HCT116 (cell line): ENCODE data around the gene SNRNP70. TPM values are rescaled to one million over a fixed set of nuclear protein-coding genes. Genes with fewer than 3 reads are reported as not detected.

Experiments used
- ATAC-seq: fragments of 200-7000 bp; cut with Tn5 transposase; 2 replicates; pipeline ENCODE4 v1.9.1; 2020; ENCODE audit warnings: mild to moderate bottlenecking, moderate library complexity
- BruUV-seq: library from RNA; stranded (reverse); fragments of 400-500 nt; replicated peaks from 2 replicates; lab custom pipeline; 2021; lab: Mats Ljungman, UMichigan
- CTCF ChIA-PET: fragments of 300-600 bp; sonication (Branson Sonifier 250); formaldehyde crosslinking; loops from one replicate; lab custom pipeline; 2021; ENCODE audit warnings: antibody characterized with exemption; lab: Charles Lee
- POLR2A ChIA-PET: fragments of 300-600, 350-600 bp; sonication (Branson Sonifier 250); formaldehyde crosslinking; loops from one replicate; lab custom pipeline; 2021; ENCODE audit warnings: antibody characterized with exemption; lab: Charles Lee
- RAD21 ChIA-PET, 2 experiments: fragments of 300-600 bp; sonication (Branson Sonifier 250); formaldehyde crosslinking; loops; one replicate each; lab custom pipeline; 2023; ENCODE audit warnings: low total read pairs in 2 of 2; ENCODE audit not compliant: uncharacterized antibody in 2 of 2, unreplicated experiment in 2 of 2, low non-redundant PET in 1 of 2; lab: Charles Lee
- DNase-seq: peaks from one replicate; pipeline ENCODE4 v3.0.0-alpha.2; 2010; ENCODE audit warnings: low read depth, low spot score
- H2AFZ ChIP-seq: fragments of 200-600 bp; shearing (Covaris generic), sonication (generic); 2 replicates; pipeline ENCODE4 v1.6.1; 2017; ENCODE audit warnings: low read depth, mixed run types, mixed read lengths, antibody characterized with exemption, low read length; ENCODE audit not compliant: poor library complexity, severe bottlenecking
- H3K27ac ChIP-seq: 2 replicates; pipeline ENCODE4 v1.5.1; 2012; ENCODE audit warnings: low read depth, low read length
- H3K27me3 ChIP-seq: fragments of 200-600 bp; sonication (generic); 2 replicates; pipeline ENCODE4 v1.6.1; 2016; ENCODE audit warnings: mixed run types, low read length, mixed read lengths; ENCODE audit not compliant: insufficient read depth
- H3K36me3 ChIP-seq, 2 experiments: fragments of 200-500 bp in 1 of 2; fragments of 200-600 bp in 1 of 2; sonication (Bioruptor generic) in 1 of 2; sonication (generic) in 1 of 2; 2 replicates each; pipeline versions ENCODE4 v1.5.1 to v1.6.1; 2014 to 2016; ENCODE audit warnings: low read length in 2 of 2, inconsistent platforms in 1 of 2, mixed read lengths in 1 of 2, mixed run types in 1 of 2; ENCODE audit not compliant: insufficient read depth in 2 of 2, control insufficient read depth in 1 of 2
- H3K4me1 ChIP-seq, 2 experiments: fragments of 200-600 bp in 1 of 2; sonication (generic) in 1 of 2; 2 replicates each; pipeline versions ENCODE4 v1.5.1 to v1.6.1; 2012 to 2017; ENCODE audit warnings: low read length in 2 of 2, inconsistent platforms in 1 of 2, mild to moderate bottlenecking in 1 of 2, mixed read lengths in 1 of 2, mixed run types in 1 of 2, moderate library complexity in 1 of 2; ENCODE audit not compliant: insufficient read depth in 2 of 2, control insufficient read depth in 1 of 2
- H3K4me2 ChIP-seq: fragments of 200-600 bp; sonication (generic); 2 replicates; pipeline ENCODE4 v1.6.1; 2017; ENCODE audit warnings: mixed run types, low read length, mixed read lengths
- H3K4me3 ChIP-seq, 2 experiments: fragments of 200-600 bp in 1 of 2; sonication (generic) in 1 of 2; replicated peaks in 1 of 2; 2 replicates each; pipeline ENCODE4 v1.5.1; 2011 to 2016; ENCODE audit warnings: low read length in 2 of 2, control low read depth in 1 of 2, low read depth in 1 of 2, mild to moderate bottlenecking in 1 of 2, mixed read lengths in 1 of 2, mixed run types in 1 of 2
- H3K79me2 ChIP-seq: fragments of 200-600 bp; sonication (generic); 2 replicates; pipeline ENCODE4 v1.6.1; 2017; ENCODE audit warnings: mild to moderate bottlenecking, mixed run types, low read length, moderate library complexity, mixed read lengths; ENCODE audit not compliant: insufficient read depth
- H3K9ac ChIP-seq: fragments of 200-600 bp; sonication (generic); 2 replicates; pipeline ENCODE4 v1.6.1; 2016; ENCODE audit warnings: low read length, mixed read lengths
- H3K9me2 ChIP-seq: fragments of 200-600 bp; sonication (generic), shearing (Covaris generic); 2 replicates; pipeline ENCODE4 v1.6.1; 2017; ENCODE audit warnings: mixed run types, mild to moderate bottlenecking, moderate library complexity; ENCODE audit not compliant: insufficient read depth
- H3K9me3 ChIP-seq, 2 experiments: fragments of 200-500 bp in 1 of 2; fragments of 200-600 bp in 1 of 2; sonication (Bioruptor generic) in 1 of 2; sonication (generic) in 1 of 2; 2 replicates each; pipeline ENCODE4 v1.6.1; 2014 to 2017; ENCODE audit warnings: low read length in 2 of 2, mixed read lengths in 2 of 2, inconsistent platforms in 1 of 2, low read depth in 1 of 2, mild to moderate bottlenecking in 1 of 2, mixed run types in 1 of 2, moderate library complexity in 1 of 2; ENCODE audit not compliant: control insufficient read depth in 1 of 2, insufficient read depth in 1 of 2
- H4K20me1 ChIP-seq: fragments of 200-600 bp; sonication (generic), shearing (Covaris generic); 2 replicates; pipeline ENCODE4 v1.6.1; 2017; ENCODE audit warnings: mixed run types, mild to moderate bottlenecking, moderate library complexity; ENCODE audit not compliant: insufficient read depth
- CBX3 ChIP-seq: IDR thresholded peaks from 2 replicates; pipeline ENCODE4 v1.6.1; 2012; ENCODE audit warnings: low read depth
- CEBPB ChIP-seq: IDR thresholded peaks from 2 replicates; pipeline ENCODE4 v1.6.1; 2012; ENCODE audit warnings: low read depth
- CTCF ChIP-seq, 3 experiments: fragments of 200-600 bp in 1 of 3; sonication (generic) in 1 of 3; IDR thresholded peaks in 2 of 3; conservative IDR thresholded peaks in 1 of 3; 2 replicates each; pipeline ENCODE4 v1.5.1; 2012 to 2017; ENCODE audit warnings: low read depth in 2 of 3, low read length in 2 of 3, antibody characterized with exemption in 1 of 3, borderline replicate concordance in 1 of 3, control low read depth in 1 of 3, mild to moderate bottlenecking in 1 of 3, mixed read lengths in 1 of 3, mixed run types in 1 of 3, moderate library complexity in 1 of 3; ENCODE audit not compliant: insufficient read depth in 1 of 3
- EGR1 ChIP-seq: IDR thresholded peaks from 2 replicates; pipeline ENCODE4 v1.6.1; 2012; ENCODE audit warnings: low read depth
- ELF1 ChIP-seq: IDR thresholded peaks from 2 replicates; pipeline ENCODE4 v1.6.1; 2012; ENCODE audit warnings: low read depth, borderline replicate concordance
- EZH2 ChIP-seq: fragments of 200-600 bp; sonication (generic); IDR thresholded peaks from 2 replicates; pipeline ENCODE4 v1.6.1; 2017; ENCODE audit warnings: antibody characterized with exemption, mixed run types
- EZH2phosphoT487 ChIP-seq: fragments of 200-600 bp; IDR thresholded peaks from 2 replicates; pipeline ENCODE4 v1.6.1; 2018; ENCODE audit warnings: antibody characterized with exemption, borderline replicate concordance
- FOSL1 ChIP-seq: IDR thresholded peaks from 2 replicates; pipeline ENCODE4 v1.6.1; 2012; ENCODE audit warnings: low read depth
- MAX ChIP-seq: IDR thresholded peaks from 2 replicates; pipeline ENCODE4 v1.6.1; 2012
- POLR2A ChIP-seq: IDR thresholded peaks from 2 replicates; pipeline ENCODE4 v1.7.0; 2011; ENCODE audit warnings: borderline replicate concordance; ENCODE audit not compliant: insufficient read depth, insufficient read length; ENCODE audit errors: extremely low read depth
- POLR2AphosphoS5 ChIP-seq: IDR thresholded peaks from 2 replicates; pipeline ENCODE4 v1.6.1; 2011; ENCODE audit warnings: mild to moderate bottlenecking, low read depth, low read length, moderate library complexity
- REST ChIP-seq: IDR thresholded peaks from 2 replicates; pipeline ENCODE4 v1.6.1; 2012; ENCODE audit warnings: low read depth
- SRF ChIP-seq: IDR thresholded peaks from 2 replicates; pipeline ENCODE4 v1.6.1; 2012; ENCODE audit warnings: low read depth
- TCF7L2 ChIP-seq: IDR thresholded peaks from 2 replicates; pipeline ENCODE4 v1.7.0; 2011; ENCODE audit warnings: borderline replicate concordance, inconsistent platforms; ENCODE audit not compliant: insufficient read depth, insufficient read length; ENCODE audit errors: extremely low read depth
- YY1 ChIP-seq: IDR thresholded peaks from 2 replicates; pipeline ENCODE4 v1.6.1; 2011; ENCODE audit warnings: low read length, low read depth, moderate library complexity, mild to moderate bottlenecking; ENCODE audit not compliant: insufficient replicate concordance; ENCODE audit errors: extremely low read depth
- ZBTB33 ChIP-seq: IDR thresholded peaks from 2 replicates; pipeline ENCODE4 v1.6.1; 2011; ENCODE audit warnings: mild to moderate bottlenecking, low read length, moderate library complexity; ENCODE audit not compliant: insufficient replicate concordance; ENCODE audit errors: extremely low read depth
- intact Hi-C: fragments of 100-400 bp; cut with micrococcal nuclease; formaldehyde crosslinking; loops from 2 replicates; pipeline ENCODE4 v1.10.0; 2022
- total RNA-seq: library from RNA; stranded (reverse); gene quantifications from one replicate; pipeline ENCODE4 v1.2.1, GENCODE V29; 2021; ENCODE audit not compliant: unreplicated experiment

SNRNP70 gene
- total RNA-seq, 1 experiment from 2014 or later, result 236 TPM

- Histone ChIP-seq H3K79me2 (peaks cover 80% of the 10 kb centered on the region), H3K9me3 (no peaks in the 10 kb centered on the region), H3K27me3 (no peaks in the 10 kb centered on the region), H3K4me2 (no peak overlapping the region), H3K9me2 (no peaks in the 10 kb centered on the region), H3K4me1 (peaks cover 0 to 3% of the 10 kb centered on the region in 2 experiments; a peak in 2 of 4 replicates), H4K20me1 (peaks cover 19% of the 10 kb centered on the region; the same call in 1 of the 2 replicates), H2AFZ (no peak overlapping the region), H3K4me3 (no peak overlapping the region), H3K27ac (no peak overlapping the region), H3K36me3 (peaks cover 59 to 76% of the 10 kb centered on the region in 2 experiments), H3K9ac (no peak overlapping the region)
- TF ChIP-seq FOSL1, result no peak
- TF ChIP-seq EZH2phosphoT487, result no peak
- TF ChIP-seq EZH2, result no peak
- no peak for TF ChIP-seq REST
- TF ChIP-seq CEBPB, result no peak
- no peak for TF ChIP-seq POLR2A
- no peak for TF ChIP-seq TCF7L2
- no peak for TF ChIP-seq POLR2AphosphoS5
- TF ChIP-seq SRF, result no peak
- TF ChIP-seq MAX, result no peak
- no peak for TF ChIP-seq CBX3
- no peak for TF ChIP-seq YY1
- no peak for TF ChIP-seq ELF1
- TF ChIP-seq EGR1, result no peak
- TF ChIP-seq CTCF (IDR thresholded peaks at IDR 0.05 in 2 of 3, conservative IDR thresholded peaks at IDR 0.05 in 1 of 3; ENCODE audit: borderline replicate concordance in 1 of 3, insufficient read depth in 1 of 3, low read depth in 2 of 3, low read length in 2 of 3), result no peak
- no peak for TF ChIP-seq ZBTB33
- no peak for DNase-seq
- no TSS peak for BruUV-seq
- RAD21 ChIA-PET, result no interaction called here
- POLR2A ChIA-PET, result no interaction called here
- intact Hi-C loops, result no loop called here
- CTCF ChIA-PET, result no interaction called here
- no peak for ATAC-seq
These were observed 15.9 kb downstream of the SNRNP70 start for GRCh38 chr19:49101160-49101559.
